ENCODE measurements around the gene TMEM219.

The TMEM219 gene

DNA sequence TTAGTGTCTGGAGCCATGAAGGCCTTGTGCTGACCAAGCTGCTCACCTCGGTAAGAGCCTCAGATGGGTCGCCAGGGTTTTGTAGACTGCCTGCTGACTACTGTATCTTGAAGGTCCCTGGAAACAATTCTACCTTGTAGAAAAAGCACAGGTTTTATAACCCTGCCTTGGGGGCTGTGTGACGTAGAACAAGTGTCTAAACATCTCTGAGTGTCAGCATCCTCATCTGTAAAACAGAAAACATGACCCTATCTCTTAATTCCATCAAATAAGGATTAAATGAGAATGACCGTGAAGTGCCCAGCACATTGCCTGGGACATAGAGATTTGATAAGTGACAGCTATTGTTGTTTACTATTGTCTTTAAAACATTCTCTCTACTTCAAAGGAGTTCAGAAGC, 6.3 kb downstream of the TMEM219 start:
- Mint-ChIP-seq H3K4me1 (ENCODE audit: low read depth) (peaks cover 7% of the 10 kb centered on the region), H3K9me3 (no peaks in the 10 kb centered on the region), H3K36me3 (ENCODE audit: low read depth) (peaks cover 18% of the 10 kb centered on the region), H3K4me3 (no peak overlapping the region), H3K27me3 (ENCODE audit: low read depth) (no peaks in the 10 kb centered on the region), H3K27ac (no peak overlapping the region)

GRCh38 chr16:29971304-29971703, 9.4 kb downstream of the TMEM219 start:
- peaks cover 14% of the 10 kb centered on the region for H3K36me3 Mint-ChIP-seq (ENCODE audit: low read depth)
- no peak overlapping the region for H3K27ac Mint-ChIP-seq

GRCh38 chr16:29972500-29972899, 10.6 kb downstream of the TMEM219 start:
- Mint-ChIP-seq H3K9me3 (no peaks in the 10 kb centered on the region), H3K4me3 (peak overlapping the region; percentile 23), H3K36me3 (ENCODE audit: low read depth) (peaks cover 14% of the 10 kb centered on the region), H3K27me3 (ENCODE audit: low read depth) (no peaks in the 10 kb centered on the region), H3K4me1 (ENCODE audit: low read depth) (peaks cover 29% of the 10 kb centered on the region), H3K27ac (peak overlapping the region; percentile 90)

More at GRCh38 chr16:29971304-29971703, 9.4 kb downstream of the TMEM219 start:
- Mint-ChIP-seq H3K9me3 (no peaks in the 10 kb centered on the region), H3K4me3 (no peak overlapping the region), H3K27me3 (ENCODE audit: low read depth) (no peaks in the 10 kb centered on the region), H3K4me1 (ENCODE audit: low read depth) (peaks cover 25% of the 10 kb centered on the region)

DNA sequence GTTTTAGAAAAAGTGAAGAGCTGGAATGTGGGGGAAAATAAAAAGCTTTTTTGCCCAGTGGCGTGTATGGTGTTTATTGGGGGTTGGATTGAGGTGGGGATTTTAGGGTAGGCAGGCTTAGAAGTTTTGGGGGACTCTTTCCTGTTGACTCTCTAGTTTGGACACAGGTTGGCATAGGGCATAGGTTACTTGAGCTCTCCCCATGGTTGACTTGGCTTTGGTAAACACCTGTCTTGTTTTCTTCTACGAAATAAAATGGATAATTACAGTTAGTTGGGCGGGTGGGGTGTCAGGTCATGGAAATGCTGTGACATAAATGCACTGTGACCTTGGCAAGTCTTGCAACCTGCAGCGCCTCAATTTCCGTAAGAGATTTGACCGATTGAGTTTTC, 11.1 kb downstream of the TMEM219 start:
- Mint-ChIP-seq H3K27me3 (ENCODE audit: low read depth) (no peaks in the 10 kb centered on the region), H3K9me3 (no peaks in the 10 kb centered on the region)

GRCh38 chr16:29973384-29974246, 11.7 kb downstream of the TMEM219 start, which contains the start of gene TAOK2:
TAOK2 (plus strand) TSS chr16:29973868; CDS start chr16:29977773, 3,905 bp downstream.
- Mint-ChIP-seq H3K4me3 (peak within 1 kb of the TSS; percentile 88), H3K4me1 (ENCODE audit: low read depth) (peaks cover 29% of the 10 kb centered on the region), H3K36me3 (ENCODE audit: low read depth) (peaks cover 9% of the 10 kb centered on the region), H3K9me3 (no peaks in the 10 kb centered on the region), H3K27ac (peak within 1 kb of the TSS; percentile 92), H3K27me3 (ENCODE audit: low read depth) (no peaks in the 10 kb centered on the region)

More for the DNA sequence above, 11.1 kb downstream of the TMEM219 start:
- Mint-ChIP-seq H3K27ac (peak overlapping the region; percentile 90), H3K36me3 (ENCODE audit: low read depth) (peaks cover 14% of the 10 kb centered on the region), H3K4me1 (ENCODE audit: low read depth) (peaks cover 29% of the 10 kb centered on the region), H3K4me3 (peak overlapping the region; percentile 81)

GRCh38 chr16:29974291-29975133, 12.6 kb downstream of the TMEM219 start:
- H3K27me3 Mint-ChIP-seq (ENCODE audit: low read depth) = no peaks in the 10 kb centered on the region
- H3K4me3 Mint-ChIP-seq = peak overlapping the region; percentile 88
- H3K27ac Mint-ChIP-seq = peak overlapping the region; percentile 92
- H3K36me3 Mint-ChIP-seq (ENCODE audit: low read depth) = peaks cover 9% of the 10 kb centered on the region
- no peaks in the 10 kb centered on the region for H3K9me3 Mint-ChIP-seq
- peaks cover 29% of the 10 kb centered on the region for H3K4me1 Mint-ChIP-seq (ENCODE audit: low read depth)

DNA sequence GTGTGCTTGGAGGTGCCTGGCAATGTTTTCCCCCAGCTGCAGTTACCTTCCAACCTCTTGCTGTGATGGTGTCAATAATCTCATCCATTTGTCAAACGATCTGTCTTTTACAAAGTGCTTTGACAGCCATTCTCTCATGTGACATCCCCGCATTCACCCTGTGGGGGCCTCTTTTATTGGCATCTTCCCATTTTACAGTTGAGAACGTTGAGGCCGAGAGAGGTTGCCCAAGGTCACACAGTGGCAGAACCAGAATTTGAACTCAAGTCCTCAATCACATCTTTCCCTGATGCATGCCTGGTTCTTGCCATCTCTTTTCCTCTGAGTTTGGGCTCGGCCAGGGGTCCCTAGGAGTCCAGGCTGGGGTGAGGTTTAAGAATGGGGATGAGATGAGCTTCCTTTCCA, 13.3 kb downstream of the TMEM219 start:
- Mint-ChIP-seq H3K27ac (peak overlapping the region; percentile 62), H3K36me3 (ENCODE audit: low read depth) (peaks cover 8% of the 10 kb centered on the region), H3K4me1 (ENCODE audit: low read depth) (peaks cover 29% of the 10 kb centered on the region), H3K4me3 (peak overlapping the region; percentile 88), H3K27me3 (ENCODE audit: low read depth) (no peaks in the 10 kb centered on the region), H3K9me3 (no peaks in the 10 kb centered on the region)

DNA sequence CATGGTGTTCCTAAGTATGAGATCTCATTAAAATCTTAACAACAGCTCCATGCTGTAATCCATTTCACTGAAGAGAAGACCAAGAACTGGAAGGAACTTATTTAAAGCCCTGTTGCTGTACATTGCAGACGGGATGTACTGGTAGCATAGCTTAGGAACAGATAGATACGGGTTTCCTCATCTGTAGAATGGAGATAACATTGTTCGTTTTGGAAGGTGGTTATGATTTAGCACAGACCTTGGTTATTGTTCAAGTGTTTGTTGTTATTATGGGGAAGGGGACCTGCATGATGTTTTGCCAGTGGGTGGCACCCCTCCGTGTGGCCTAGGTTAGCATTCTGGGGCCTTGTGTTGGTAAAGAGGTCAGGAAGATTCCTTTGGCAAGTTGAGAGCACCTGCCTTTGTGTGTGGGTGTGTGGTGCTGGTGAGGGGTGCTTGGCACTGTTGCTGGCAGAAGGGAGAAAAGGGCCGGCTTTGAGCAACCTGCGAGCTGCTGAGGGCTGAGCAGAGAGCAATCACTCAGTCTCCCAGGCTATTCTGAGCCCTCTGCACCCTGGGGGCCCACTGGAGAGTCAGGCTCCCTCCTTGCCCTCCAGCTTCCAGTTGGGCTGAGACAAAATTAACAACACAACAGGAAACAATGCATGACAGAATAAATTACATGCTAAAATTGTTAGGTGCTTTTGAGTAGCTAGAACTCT, 14.1 kb downstream of the TMEM219 start:
- Mint-ChIP-seq H3K9me3 (no peaks in the 10 kb centered on the region), H3K4me3 (peak overlapping the region; percentile 88), H3K4me1 (ENCODE audit: low read depth) (peaks cover 29% of the 10 kb centered on the region), H3K27me3 (ENCODE audit: low read depth) (no peaks in the 10 kb centered on the region), H3K27ac (peak overlapping the region; percentile 58), H3K36me3 (ENCODE audit: low read depth) (peaks cover 14% of the 10 kb centered on the region)

GRCh38 chr16:29977063-29977825, 15.4 kb downstream of the TMEM219 start:
- no peak overlapping the region for H3K27ac Mint-ChIP-seq
- no peaks in the 10 kb centered on the region for H3K27me3 Mint-ChIP-seq (ENCODE audit: low read depth)
- H3K4me1 Mint-ChIP-seq (ENCODE audit: low read depth) = peaks cover 29% of the 10 kb centered on the region
- H3K4me3 Mint-ChIP-seq = no peak overlapping the region
- H3K9me3 Mint-ChIP-seq = no peaks in the 10 kb centered on the region
- H3K36me3 Mint-ChIP-seq (ENCODE audit: low read depth) = peaks cover 19% of the 10 kb centered on the region

DNA sequence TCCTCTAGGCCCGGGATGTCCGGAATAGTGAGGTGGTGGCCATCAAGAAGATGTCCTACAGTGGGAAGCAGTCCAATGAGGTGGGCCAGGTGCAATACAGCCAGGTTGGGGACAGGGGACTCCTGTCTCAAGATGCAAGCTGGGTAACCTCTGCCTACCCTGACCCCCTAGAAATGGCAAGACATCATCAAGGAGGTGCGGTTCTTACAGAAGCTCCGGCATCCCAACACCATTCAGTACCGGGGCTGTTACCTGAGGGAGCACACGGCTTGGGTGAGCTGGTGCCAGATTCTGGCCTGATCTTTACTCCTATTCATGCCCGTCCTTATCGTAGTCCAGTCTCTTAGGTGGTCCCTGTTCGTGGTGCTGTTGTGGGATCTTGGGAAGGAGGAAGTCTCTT, 16.2 kb downstream of the TMEM219 start:
- Mint-ChIP-seq H3K36me3 (ENCODE audit: low read depth) (peaks cover 26% of the 10 kb centered on the region), H3K27me3 (ENCODE audit: low read depth) (no peaks in the 10 kb centered on the region), H3K27ac (no peak overlapping the region), H3K4me3 (no peak overlapping the region), H3K4me1 (ENCODE audit: low read depth) (peaks cover 25% of the 10 kb centered on the region), H3K9me3 (no peaks in the 10 kb centered on the region)

DNA sequence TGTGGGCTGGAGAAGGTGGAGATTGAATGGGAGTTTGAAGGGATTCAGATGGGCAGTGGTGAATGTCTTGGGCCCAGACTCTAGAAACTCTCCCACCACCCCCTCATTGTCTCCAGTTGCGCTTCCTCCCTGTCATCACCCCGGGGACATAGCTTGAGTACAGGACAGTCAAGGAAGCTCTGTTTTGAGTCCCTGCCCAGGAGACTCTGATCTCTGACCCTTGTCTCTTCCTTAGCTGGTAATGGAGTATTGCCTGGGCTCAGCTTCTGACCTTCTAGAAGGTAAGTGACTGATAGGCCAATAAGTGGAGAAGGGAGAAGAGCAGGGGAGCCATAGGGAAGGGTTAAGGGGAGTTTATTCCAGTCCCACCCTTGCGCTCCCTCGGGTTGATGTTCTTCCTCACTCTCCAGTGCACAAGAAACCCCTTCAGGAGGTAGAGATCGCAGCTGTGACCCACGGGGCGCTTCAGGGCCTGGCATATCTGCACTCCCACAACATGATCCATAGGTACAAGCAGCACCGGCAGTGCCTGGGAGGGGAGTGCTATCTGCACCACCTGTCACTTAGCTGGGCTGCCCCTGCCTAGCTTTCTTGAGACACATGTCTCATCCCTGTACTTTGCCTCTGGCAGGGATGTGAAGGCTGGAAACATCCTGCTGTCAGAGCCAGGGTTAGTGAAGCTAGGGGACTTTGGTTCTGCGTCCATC, 16.8 kb downstream of the TMEM219 start:
- Mint-ChIP-seq H3K36me3 (ENCODE audit: low read depth) (peaks cover 29% of the 10 kb centered on the region), H3K4me1 (ENCODE audit: low read depth) (peaks cover 21% of the 10 kb centered on the region), H3K27me3 (ENCODE audit: low read depth) (no peaks in the 10 kb centered on the region), H3K9me3 (no peaks in the 10 kb centered on the region), H3K4me3 (no peak overlapping the region), H3K27ac (no peak overlapping the region)

GRCh38 chr16:29982560-29983419, 20.9 kb downstream of the TMEM219 start:
- Mint-ChIP-seq H3K27me3 (ENCODE audit: low read depth) (no peaks in the 10 kb centered on the region), H3K4me1 (ENCODE audit: low read depth) (no peaks in the 10 kb centered on the region), H3K9me3 (no peaks in the 10 kb centered on the region), H3K36me3 (ENCODE audit: low read depth) (peaks cover 41% of the 10 kb centered on the region), H3K27ac (no peak overlapping the region), H3K4me3 (no peak overlapping the region)
